ENCODE data around the gene ZNF879. TPM values are rescaled to one million over a fixed set of nuclear protein-coding genes. Genes with fewer than 3 reads are reported as not detected.
A peak's percentile ranks its signal among the peaks of the same experiment; 100 is the strongest.

Gene ZNF879
- total RNA-seq, 2 experiments from 2014 or later, result 2.3 to 2.6 TPM

- intact Hi-C loops (cut with micrococcal nuclease), result no loop called here
- peaks cover 62% of the 10 kb centered on the region for H3K36me3 Mint-ChIP-seq (ENCODE audit: low read depth)
- H3K9me3 Mint-ChIP-seq, result peaks cover 24% of the 10 kb centered on the region
- ChIA-PET POLR2A (interaction anchor here (0.6 to 1.4 kb wide), 3 partner anchors 12 to 1329 kb away, joined by 3 to 4 read pairs (median 4); partner anchors contain the start of gene ZNF354B), CTCF (interaction anchor here (1.0 to 1.2 kb wide), 2 partner anchors 107 to 330 kb away, joined by 3 to 4 read pairs; partner anchors contain the start of gene ZNF354A)
- TF ChIP-seq CTCF (IDR thresholded peaks at IDR 0.05), result no peak
- no peaks in the 10 kb centered on the region for H3K27me3 Mint-ChIP-seq
- peak; percentile 2 for DNase-seq
- H3K27ac Mint-ChIP-seq, result peak overlapping the region; percentile 85
- ATAC-seq, result no peak
- H3K4me3 Mint-ChIP-seq, result peak overlapping the region; percentile 83
- peaks cover 20% of the 10 kb centered on the region for H3K4me1 Mint-ChIP-seq (ENCODE audit: low read depth)
Observed at GRCh38 chr5:179061025-179061424, 37.4 kb downstream of the ZNF879 start.

DNA sequence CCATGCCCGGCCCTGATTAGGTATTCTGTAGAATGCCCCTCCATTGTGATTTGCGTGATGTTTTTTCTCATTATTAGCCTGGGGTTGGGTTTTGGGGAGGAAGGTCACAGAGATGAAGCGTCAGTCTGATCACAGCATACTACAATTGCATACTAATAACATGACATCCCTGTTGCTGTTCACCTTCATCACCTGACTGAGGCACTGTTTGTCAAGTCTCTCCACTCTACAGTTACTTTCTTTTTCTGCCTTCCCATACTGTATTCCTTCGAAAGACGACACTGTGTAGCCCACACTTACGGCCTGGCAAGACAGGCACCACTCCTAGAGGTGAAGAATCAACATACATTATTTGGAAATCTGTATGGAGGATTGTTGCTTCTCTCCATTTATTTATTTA, 42.1 kb downstream of the ZNF879 start:
- CTCF ChIA-PET, result no interaction called here
- Mint-ChIP-seq H3K27me3 (no peaks in the 10 kb centered on the region), H3K27ac (no peak overlapping the region), H3K36me3 (ENCODE audit: low read depth) (peaks cover 94% of the 10 kb centered on the region), H3K9me3 (peaks cover 48% of the 10 kb centered on the region), H3K4me1 (ENCODE audit: low read depth) (peaks cover 15% of the 10 kb centered on the region), H3K4me3 (no peak overlapping the region)
- DNase-seq (no peak), ATAC-seq (no peak)
- intact Hi-C loops (cut with micrococcal nuclease), result no loop called here
- TF ChIP-seq CTCF (IDR thresholded peaks at IDR 0.05), result no peak
- POLR2A ChIA-PET, result no interaction called here

DNA sequence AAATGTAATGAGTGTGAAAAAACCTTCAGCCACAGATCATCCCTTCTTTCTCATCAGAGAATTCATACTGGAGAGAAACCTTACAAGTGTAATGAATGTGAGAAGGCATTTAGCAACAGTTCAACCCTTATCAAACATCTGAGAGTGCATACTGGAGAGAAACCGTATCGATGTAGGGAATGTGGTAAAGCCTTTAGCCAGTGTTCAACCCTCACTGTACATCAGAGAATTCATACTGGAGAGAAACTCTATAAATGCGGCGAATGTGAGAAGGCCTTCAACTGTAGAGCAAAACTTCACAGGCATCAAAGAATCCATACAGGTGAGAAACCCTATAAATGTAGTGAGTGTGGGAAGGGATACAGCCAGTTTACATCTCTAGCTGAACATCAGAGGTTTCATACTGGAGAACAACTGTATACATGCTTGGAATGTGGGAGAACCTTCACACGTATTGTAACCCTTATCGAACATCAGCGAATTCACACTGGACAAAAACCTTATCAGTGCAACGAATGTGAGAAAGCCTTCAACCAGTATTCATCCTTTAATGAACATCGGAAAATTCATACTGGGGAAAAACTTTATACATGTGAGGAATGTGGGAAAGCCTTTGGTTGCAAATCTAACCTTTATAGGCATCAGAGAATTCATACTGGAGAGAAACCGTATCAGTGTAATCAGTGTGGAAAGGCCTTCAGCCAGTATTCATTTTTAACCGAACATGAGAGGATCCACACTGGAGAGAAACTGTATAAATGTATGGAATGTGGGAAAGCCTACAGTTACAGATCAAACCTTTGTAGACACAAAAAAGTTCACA, 55.8 kb downstream of the ZNF879 start:
- ATAC-seq (no peak), DNase-seq (no peak)
- CTCF ChIA-PET, result no interaction called here
- POLR2A ChIA-PET, result interaction anchor here (0.9 kb wide), 1 partner anchor 19 kb away, joined by 3 read pairs; the partner anchor contains the start of gene ZNF354C
- intact Hi-C loops (cut with micrococcal nuclease), result no loop called here
- Mint-ChIP-seq H3K27me3 (no peaks in the 10 kb centered on the region), H3K36me3 (ENCODE audit: low read depth) (peaks cover 72% of the 10 kb centered on the region), H3K27ac (no peak overlapping the region), H3K4me3 (no peak overlapping the region), H3K4me1 (ENCODE audit: low read depth) (no peaks in the 10 kb centered on the region), H3K9me3 (peaks cover 65% of the 10 kb centered on the region)
- TF ChIP-seq CTCF (IDR thresholded peaks at IDR 0.05), result no peak

DNA sequence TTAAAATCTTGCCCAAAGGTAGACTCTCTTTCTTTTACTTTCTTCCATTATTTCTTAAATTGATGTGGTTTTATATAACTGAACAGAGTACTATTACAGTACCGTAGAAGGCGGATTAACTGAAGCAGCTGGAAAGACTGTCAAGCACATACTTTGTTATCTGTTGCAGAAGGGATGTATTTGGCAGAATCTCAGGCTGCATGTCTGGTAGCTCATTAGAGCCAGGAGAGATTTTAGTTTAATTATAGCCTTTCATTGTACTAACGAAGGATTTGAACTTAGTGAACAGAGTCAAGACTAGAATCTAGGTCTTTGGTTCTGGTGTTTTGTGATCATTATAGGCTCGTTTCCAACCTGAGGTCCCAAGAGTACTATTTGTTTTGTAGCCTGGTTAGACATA, 57.1 kb downstream of the ZNF879 start:
- ChIA-PET POLR2A (no interaction called here), CTCF (no interaction called here)
- Mint-ChIP-seq H3K27ac (no peak overlapping the region), H3K4me3 (no peak overlapping the region), H3K9me3 (peaks cover 66% of the 10 kb centered on the region), H3K4me1 (ENCODE audit: low read depth) (no peaks in the 10 kb centered on the region), H3K36me3 (ENCODE audit: low read depth) (peaks cover 63% of the 10 kb centered on the region), H3K27me3 (no peaks in the 10 kb centered on the region)
- intact Hi-C loops (cut with micrococcal nuclease), result no loop called here
- no peak for TF ChIP-seq CTCF (IDR thresholded peaks at IDR 0.05)
- no peak for ATAC-seq
- DNase-seq, result no peak

Other genes starting within 250 kb of the ZNF879 start
- gene ZNF354B, start 163.9 kb upstream of the ZNF879 start, total RNA-seq, result 1 to 10 TPM; 7.1 to 8.4 TPM
- under 1 TPM; 0.36 to 0.69 TPM for gene ZFP2, start 127.9 kb upstream of the ZNF879 start, total RNA-seq
- not detected for gene ZNF454, start 82.6 kb upstream of the ZNF879 start, total RNA-seq
- not detected for gene GRM6, start 28.5 kb upstream of the ZNF879 start, total RNA-seq
- 1 to 10 TPM; 7.0 to 7.4 TPM for gene ZNF354C, start 36.6 kb downstream of the ZNF879 start, total RNA-seq